GM12873 (cell line): Measurements from ENCODE around the gene SAMD11.

Experiments used
- TF ChIP-seq, protein P1 (sequence below): IDR thresholded peaks from 2 replicates; pipeline ENCODE4 v1.5.1; 2012; ENCODE audit warnings: low read depth, mild to moderate bottlenecking, moderate library complexity, low read length, control low read depth; ENCODE audit not compliant: insufficient read depth; ENCODE audit errors: missing control alignments

Gene SAMD11

DNA sequence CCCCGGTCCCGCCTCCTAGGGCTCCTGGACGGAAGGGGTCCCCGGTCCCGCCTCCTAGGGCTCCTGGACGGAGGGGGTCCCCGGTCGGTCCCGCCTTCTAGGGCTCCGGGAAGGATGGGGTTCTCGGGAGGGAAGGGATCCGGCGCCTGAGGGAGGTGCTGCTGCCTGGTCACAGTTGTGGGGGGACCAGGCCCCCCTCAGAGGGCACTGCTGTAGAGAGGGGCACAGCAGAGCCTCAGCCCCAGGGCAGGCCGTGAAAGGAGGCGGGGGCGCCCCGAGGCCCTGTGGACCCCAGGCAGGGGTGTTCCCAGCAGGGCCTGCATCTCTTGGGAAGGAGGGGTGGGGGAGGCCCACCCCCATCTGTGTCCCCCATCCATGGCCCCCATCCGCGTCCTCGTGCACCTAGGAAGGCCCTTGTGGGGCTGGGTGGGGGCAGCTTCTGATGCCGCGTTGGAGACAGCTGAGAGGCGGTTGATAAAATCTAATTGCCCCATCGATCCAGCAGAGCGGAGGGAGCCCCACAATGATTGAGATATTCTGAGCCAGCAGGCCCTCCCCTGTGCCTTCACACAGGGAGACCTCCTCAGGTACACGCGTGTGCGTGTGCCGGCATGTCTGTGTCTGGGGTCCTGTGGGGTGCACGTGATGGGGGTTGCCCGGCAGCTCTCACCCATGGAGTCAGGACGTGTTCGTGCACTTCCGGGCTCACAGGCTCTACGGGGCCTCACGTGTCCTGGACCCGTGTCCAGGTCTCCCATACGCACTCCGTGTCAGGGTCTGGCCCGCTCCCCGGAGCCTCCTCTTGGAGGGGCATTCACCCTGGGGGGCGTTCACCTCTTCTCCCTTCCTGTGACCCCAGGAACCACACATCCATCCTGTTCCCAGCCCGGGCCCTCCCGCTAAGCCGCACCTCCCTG is 12.9 kb downstream of the SAMD11 start:
- TF ChIP-seq, protein P1, sequence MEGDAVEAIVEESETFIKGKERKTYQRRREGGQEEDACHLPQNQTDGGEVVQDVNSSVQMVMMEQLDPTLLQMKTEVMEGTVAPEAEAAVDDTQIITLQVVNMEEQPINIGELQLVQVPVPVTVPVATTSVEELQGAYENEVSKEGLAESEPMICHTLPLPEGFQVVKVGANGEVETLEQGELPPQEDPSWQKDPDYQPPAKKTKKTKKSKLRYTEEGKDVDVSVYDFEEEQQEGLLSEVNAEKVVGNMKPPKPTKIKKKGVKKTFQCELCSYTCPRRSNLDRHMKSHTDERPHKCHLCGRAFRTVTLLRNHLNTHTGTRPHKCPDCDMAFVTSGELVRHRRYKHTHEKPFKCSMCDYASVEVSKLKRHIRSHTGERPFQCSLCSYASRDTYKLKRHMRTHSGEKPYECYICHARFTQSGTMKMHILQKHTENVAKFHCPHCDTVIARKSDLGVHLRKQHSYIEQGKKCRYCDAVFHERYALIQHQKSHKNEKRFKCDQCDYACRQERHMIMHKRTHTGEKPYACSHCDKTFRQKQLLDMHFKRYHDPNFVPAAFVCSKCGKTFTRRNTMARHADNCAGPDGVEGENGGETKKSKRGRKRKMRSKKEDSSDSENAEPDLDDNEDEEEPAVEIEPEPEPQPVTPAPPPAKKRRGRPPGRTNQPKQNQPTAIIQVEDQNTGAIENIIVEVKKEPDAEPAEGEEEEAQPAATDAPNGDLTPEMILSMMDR = no peak

GRCh38 chr1:937521-937920 is 13.8 kb downstream of the SAMD11 start:
- TF ChIP-seq, protein P1 = no peak

- TF ChIP-seq, protein P1 = peak; percentile 35
Observed at GRCh38 chr1:938088-938683, 14.5 kb downstream of the SAMD11 start.

DNA sequence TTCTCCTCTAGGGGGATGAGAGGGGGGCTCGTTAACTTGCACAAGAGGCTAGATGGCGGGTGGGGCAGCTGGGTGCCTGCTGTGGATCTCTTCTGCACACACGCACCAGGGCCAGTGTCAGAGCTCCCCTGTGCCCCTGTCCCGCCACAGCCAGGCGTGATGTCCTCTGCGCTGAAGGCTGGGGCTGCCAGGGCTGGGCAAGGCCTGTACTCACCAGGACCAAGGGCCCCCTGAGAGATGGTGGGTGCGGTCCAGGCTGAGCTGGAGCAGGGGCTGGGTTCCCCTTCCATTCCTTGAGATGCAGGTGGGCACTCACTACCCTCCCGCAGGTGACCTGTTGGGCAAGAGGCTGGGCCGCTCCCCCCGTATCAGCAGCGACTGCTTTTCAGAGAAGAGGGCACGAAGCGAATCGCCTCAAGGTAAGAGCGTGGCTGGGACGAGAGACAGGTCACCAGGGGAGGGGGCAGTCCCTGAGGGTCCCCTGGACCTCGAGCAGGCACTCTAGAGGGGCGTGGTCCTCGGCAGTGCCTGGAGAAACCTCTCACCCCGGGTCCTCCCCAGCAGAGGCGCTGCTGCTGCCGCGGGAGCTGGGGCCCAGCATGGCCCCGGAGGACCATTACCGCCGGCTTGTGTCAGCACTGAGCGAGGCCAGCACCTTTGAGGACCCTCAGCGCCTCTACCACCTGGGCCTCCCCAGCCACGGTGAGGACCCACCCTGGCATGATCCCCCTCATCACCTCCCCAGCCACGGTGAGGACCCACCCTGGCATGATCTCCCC is 15.2 kb downstream of the SAMD11 start:
- TF ChIP-seq, protein P1 = no peak

GRCh38 chr1:939511-940106 is 15.9 kb downstream of the SAMD11 start:
- TF ChIP-seq, protein P1 = no peak

DNA sequence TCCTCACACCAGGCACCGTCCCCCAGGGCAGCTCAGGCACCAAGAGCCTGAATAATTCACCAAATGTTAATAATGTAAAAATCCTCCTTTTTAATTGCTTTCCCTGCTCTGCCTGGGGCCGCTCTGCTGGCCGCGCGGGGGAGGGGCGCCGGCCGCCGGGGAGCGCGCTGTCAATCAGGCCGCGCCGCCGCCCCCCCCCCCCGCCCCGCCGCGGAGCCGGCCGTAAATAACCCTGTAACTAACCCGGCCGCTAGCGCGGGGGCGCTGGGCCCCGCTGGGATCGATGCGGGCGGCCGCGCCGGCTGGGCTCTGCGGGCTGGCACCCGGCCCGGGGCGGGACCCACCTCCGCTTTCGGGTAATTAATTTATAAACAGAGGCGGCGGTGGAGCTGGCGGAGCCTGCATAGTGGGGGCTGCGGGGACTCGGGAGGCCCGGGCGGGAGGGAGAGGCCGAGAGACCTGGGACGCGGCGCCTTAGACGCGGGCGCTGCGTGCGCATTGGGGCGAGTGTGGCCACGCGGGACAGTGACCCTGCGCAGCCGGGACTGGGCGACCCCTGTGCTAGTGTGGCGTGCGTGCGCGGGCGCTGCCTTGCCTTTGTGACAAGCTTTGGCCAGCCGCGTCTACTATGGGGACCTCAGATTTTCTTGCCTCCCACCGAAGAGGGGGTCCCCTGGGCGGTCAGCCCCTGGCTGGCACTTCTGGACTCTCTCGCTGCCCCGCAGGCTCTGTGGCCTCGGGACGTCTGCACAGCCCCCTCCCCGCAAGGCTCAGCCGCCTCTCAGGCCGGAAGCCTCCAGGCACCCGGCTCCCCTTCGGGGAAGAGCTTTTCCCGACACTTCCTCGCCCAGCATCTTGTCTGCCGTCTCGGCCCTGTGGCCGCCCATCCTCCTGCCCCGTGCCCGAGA is 16.6 kb downstream of the SAMD11 start:
- TF ChIP-seq, protein P1 = no peak
